ENCODE measurements around the gene ASB11. TPM values are rescaled to one million over a fixed set of nuclear protein-coding genes. Genes with fewer than 3 reads are reported as not detected.

Gene ASB11
- total and polyA plus RNA-seq, 10 of the 15 experiments (the other 5 are each of a cell fraction or from before 2014, with no cell fraction given): not detected

DNA sequence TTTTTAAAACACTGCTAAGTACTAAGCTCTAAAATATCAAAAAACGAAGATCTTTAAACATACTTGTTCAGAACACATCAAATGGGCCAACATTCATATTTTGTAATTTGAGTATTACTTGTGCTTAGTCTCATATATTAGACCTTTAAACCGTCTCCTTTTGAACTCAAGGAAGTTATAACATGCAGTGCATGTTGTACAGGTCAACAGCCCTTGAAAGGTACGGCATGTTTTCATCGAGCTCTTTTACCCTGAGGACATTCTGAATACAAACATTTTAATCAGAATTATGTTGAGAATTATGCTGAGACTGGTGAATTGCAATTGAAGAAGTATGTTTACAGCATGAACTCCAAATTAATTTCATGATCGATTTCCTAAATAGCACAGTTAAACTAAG, 7.0 kb upstream of the ASB11 start:
- ATAC-seq (no peak), FAIRE-seq (no peak), DNase-seq (ENCODE audit: low read depth, low spot score) (no peak)
- BruUV-seq (replicated peaks): no TSS peak
- no peaks in the 10 kb centered on the region for H3K4me1 ChIP-seq (ENCODE audit: control insufficient read depth, insufficient read depth, low read length)
- TF ChIP-seq, protein P1, sequence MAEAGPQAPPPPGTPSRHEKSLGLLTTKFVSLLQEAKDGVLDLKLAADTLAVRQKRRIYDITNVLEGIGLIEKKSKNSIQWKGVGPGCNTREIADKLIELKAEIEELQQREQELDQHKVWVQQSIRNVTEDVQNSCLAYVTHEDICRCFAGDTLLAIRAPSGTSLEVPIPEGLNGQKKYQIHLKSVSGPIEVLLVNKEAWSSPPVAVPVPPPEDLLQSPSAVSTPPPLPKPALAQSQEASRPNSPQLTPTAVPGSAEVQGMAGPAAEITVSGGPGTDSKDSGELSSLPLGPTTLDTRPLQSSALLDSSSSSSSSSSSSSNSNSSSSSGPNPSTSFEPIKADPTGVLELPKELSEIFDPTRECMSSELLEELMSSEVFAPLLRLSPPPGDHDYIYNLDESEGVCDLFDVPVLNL (IDR thresholded peaks at IDR 0.05; ENCODE audit: low read depth, low read length): no peak
- no peak for TF ChIP-seq ATF7 (IDR thresholded peaks at IDR 0.05; ENCODE audit: low read depth)
- TF ChIP-seq MXI1 (IDR thresholded peaks at IDR 0.05; ENCODE audit: low read depth, low read length): no peak
- TF ChIP-seq NFXL1 (IDR thresholded peaks at IDR 0.05; ENCODE audit: borderline replicate concordance): no peak
- no peak for TF ChIP-seq GABPA (IDR thresholded peaks at IDR 0.05; ENCODE audit: low read depth)
- no peak for TF ChIP-seq RELA (IDR thresholded peaks at IDR 0.05; ENCODE audit: borderline replicate concordance, partially characterized antibody)
- H3K9ac ChIP-seq (ENCODE audit: control insufficient read depth, insufficient read depth, low read length): no peak overlapping the region
- in situ Hi-C loops (cut with MboI): no loop called here
- ChIA-PET SMC1A (ENCODE audit: uncharacterized antibody, unreplicated experiment) (interaction anchor here (0.9 to 2.1 kb wide), 3 partner anchors 10 to 11 kb away, joined by 3 to 6 read pairs (median 4); no protein-coding TSS in a partner anchor), CTCF (interaction anchor here (0.6 to 1.2 kb wide), 4 partner anchors 17 to 27 kb away, joined by 3 to 4 read pairs (median 4); no protein-coding TSS in a partner anchor), POLR2A (no interaction called here), RAD21 (ENCODE audit: unreplicated experiment) (interaction anchor here (1.0 kb wide), 1 partner anchor 22 kb away, joined by 3 read pairs; no protein-coding TSS in a partner anchor)
- H3K27ac ChIP-seq (ENCODE audit: control insufficient read depth, insufficient read depth): no peak overlapping the region
- H3K4me3 ChIP-seq: no peak overlapping the region
- H3K9me3 ChIP-seq (replicated peaks; ENCODE audit: control insufficient read depth, insufficient read depth, low read length): no peaks in the 10 kb centered on the region
- H2AFZ ChIP-seq (ENCODE audit: control insufficient read depth, low read depth, low read length): no peak overlapping the region
- no peak overlapping the region for H3K4me2 ChIP-seq (ENCODE audit: control insufficient read depth, insufficient read depth)
- H3K36me3 ChIP-seq (ENCODE audit: control insufficient read depth in 2 of 2, insufficient read depth in 2 of 2, low read length in 1 of 2): no peaks in the 10 kb centered on the region
- no peaks in the 10 kb centered on the region for H3K27me3 ChIP-seq (replicated peaks in 1 of 2; ENCODE audit: control insufficient read depth in 2 of 2, insufficient read depth in 2 of 2, low read length in 1 of 2)
- intact Hi-C loops (cut with micrococcal nuclease; ENCODE audit: unreplicated experiment): no loop called here
- H3K79me2 ChIP-seq (ENCODE audit: control insufficient read depth, insufficient read depth, low read length): no peaks in the 10 kb centered on the region
- WGBS (ENCODE audit: insufficient coverage, insufficient replicate concordance, low lambda C conversion rate, missing lambda C conversion rate): 61% methylated on average over 5 of the region's 5 CpGs
- H4K20me1 ChIP-seq (ENCODE audit: control insufficient read depth, insufficient read depth): no peaks in the 10 kb centered on the region

DNA sequence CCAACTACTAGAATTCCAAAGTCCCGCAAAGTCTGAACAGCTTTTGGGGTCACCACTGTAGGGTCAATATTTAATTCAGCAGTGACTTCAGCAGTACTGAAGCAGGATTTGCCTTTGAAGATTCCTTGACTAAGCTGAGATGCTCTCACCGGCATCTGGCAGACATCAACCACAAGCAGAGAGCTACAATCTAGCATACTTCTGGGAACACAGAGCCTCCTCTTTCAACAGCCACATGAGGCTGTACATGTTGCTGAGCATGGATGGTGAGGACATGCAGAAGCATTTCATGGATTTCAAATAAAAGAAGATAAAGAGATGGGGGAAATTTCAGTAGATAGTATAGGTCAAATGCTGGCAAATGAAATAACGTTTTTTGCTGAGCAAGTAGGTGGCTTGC, 6.6 kb upstream of the ASB11 start:
- FAIRE-seq (no peak), ATAC-seq (no peak), DNase-seq (ENCODE audit: low read depth, low spot score) (no peak)
- Histone ChIP-seq H3K4me3 (no peak overlapping the region), H3K27me3 (replicated peaks in 1 of 2; ENCODE audit: control insufficient read depth in 2 of 2, insufficient read depth in 2 of 2, low read length in 1 of 2) (no peaks in the 10 kb centered on the region), H3K27ac (ENCODE audit: control insufficient read depth, insufficient read depth) (no peak overlapping the region), H3K4me2 (ENCODE audit: control insufficient read depth, insufficient read depth) (no peak overlapping the region), H3K4me1 (ENCODE audit: control insufficient read depth, insufficient read depth, low read length) (no peaks in the 10 kb centered on the region), H4K20me1 (ENCODE audit: control insufficient read depth, insufficient read depth) (no peaks in the 10 kb centered on the region), H3K36me3 (ENCODE audit: control insufficient read depth in 2 of 2, insufficient read depth in 2 of 2, low read length in 1 of 2) (no peaks in the 10 kb centered on the region), H3K9me3 (replicated peaks; ENCODE audit: control insufficient read depth, insufficient read depth, low read length) (no peaks in the 10 kb centered on the region), H3K79me2 (ENCODE audit: control insufficient read depth, insufficient read depth, low read length) (no peaks in the 10 kb centered on the region), H3K9ac (ENCODE audit: control insufficient read depth, insufficient read depth, low read length) (no peak overlapping the region), H2AFZ (ENCODE audit: control insufficient read depth, low read depth, low read length) (no peak overlapping the region)
- SMC1A ChIA-PET (ENCODE audit: uncharacterized antibody, unreplicated experiment): interaction anchor here (0.9 to 2.1 kb wide), 3 partner anchors 10 to 12 kb away, joined by 3 to 6 read pairs (median 4); no protein-coding TSS in a partner anchor
- no peak for TF ChIP-seq RUNX3 (IDR thresholded peaks at IDR 0.05; ENCODE audit: low read length)
- TF ChIP-seq NFYB (IDR thresholded peaks at IDR 0.05; ENCODE audit: insufficient read depth, low read depth, low read length): no peak
- TF ChIP-seq, protein P2, sequence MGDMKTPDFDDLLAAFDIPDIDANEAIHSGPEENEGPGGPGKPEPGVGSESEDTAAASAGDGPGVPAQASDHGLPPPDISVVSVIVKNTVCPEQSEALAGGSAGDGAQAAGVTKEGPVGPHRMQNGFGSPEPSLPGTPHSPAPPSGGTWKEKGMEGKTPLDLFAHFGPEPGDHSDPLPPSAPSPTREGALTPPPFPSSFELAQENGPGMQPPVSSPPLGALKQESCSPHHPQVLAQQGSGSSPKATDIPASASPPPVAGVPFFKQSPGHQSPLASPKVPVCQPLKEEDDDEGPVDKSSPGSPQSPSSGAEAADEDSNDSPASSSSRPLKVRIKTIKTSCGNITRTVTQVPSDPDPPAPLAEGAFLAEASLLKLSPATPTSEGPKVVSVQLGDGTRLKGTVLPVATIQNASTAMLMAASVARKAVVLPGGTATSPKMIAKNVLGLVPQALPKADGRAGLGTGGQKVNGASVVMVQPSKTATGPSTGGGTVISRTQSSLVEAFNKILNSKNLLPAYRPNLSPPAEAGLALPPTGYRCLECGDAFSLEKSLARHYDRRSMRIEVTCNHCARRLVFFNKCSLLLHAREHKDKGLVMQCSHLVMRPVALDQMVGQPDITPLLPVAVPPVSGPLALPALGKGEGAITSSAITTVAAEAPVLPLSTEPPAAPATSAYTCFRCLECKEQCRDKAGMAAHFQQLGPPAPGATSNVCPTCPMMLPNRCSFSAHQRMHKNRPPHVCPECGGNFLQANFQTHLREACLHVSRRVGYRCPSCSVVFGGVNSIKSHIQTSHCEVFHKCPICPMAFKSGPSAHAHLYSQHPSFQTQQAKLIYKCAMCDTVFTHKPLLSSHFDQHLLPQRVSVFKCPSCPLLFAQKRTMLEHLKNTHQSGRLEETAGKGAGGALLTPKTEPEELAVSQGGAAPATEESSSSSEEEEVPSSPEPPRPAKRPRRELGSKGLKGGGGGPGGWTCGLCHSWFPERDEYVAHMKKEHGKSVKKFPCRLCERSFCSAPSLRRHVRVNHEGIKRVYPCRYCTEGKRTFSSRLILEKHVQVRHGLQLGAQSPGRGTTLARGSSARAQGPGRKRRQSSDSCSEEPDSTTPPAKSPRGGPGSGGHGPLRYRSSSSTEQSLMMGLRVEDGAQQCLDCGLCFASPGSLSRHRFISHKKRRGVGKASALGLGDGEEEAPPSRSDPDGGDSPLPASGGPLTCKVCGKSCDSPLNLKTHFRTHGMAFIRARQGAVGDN (IDR thresholded peaks at IDR 0.05): no peak
- no peak for TF ChIP-seq SREBF2 (IDR thresholded peaks at IDR 0.05; ENCODE audit: low read length)
- CTCF ChIA-PET: interaction anchor here (0.6 to 1.2 kb wide), 4 partner anchors 18 to 27 kb away, joined by 3 to 4 read pairs (median 4); no protein-coding TSS in a partner anchor
- WGBS (ENCODE audit: insufficient coverage, insufficient replicate concordance, low lambda C conversion rate, missing lambda C conversion rate): 82% methylated on average over 3 of the region's 3 CpGs
- POLR2A ChIA-PET: no interaction called here
- intact Hi-C loops (cut with micrococcal nuclease; ENCODE audit: unreplicated experiment): no loop called here
- no TSS peak for BruUV-seq (replicated peaks)
- RAD21 ChIA-PET (ENCODE audit: unreplicated experiment): interaction anchor here (1.0 kb wide), 1 partner anchor 22 kb away, joined by 3 read pairs; no protein-coding TSS in a partner anchor
- in situ Hi-C loops (cut with MboI): no loop called here

Measured in GM12878 (cell line).